Measurements from ENCODE around the gene FOXN3. TPM values are rescaled to one million over a fixed set of nuclear protein-coding genes. Genes with fewer than 3 reads are reported as not detected.

Gene FOXN3
- total and polyA plus RNA-seq, 2 donors (not counting 3 experiments of a cell fraction or from before 2014, with no cell fraction given) = 16.9 to 41.8 TPM

- CTCF ChIA-PET = interaction anchor here (0.6 kb wide), 1 partner anchor 373 kb away, joined by 3 read pairs; no protein-coding TSS in a partner anchor
- intact Hi-C loops (cut with micrococcal nuclease) (no loop called here), dilution Hi-C loops (cut with MboI; ENCODE audit: extremely low pct_ligation_motif_present, low sequenced_read_pairs) (no loop called here)
- Histone ChIP-seq H3K4me1 (ENCODE audit: control insufficient read depth, extremely low read depth, insufficient read depth, low read length) (peaks cover 30% of the 10 kb centered on the region), H3K27ac (ENCODE audit: insufficient read depth, low read depth, low read length) (no peak overlapping the region), H3K36me3 (ENCODE audit: control insufficient read depth in 2 of 2, extremely low read depth in 1 of 2, insufficient read depth in 2 of 2, low read length in 2 of 2) (no peaks in the 10 kb centered on the region), H3K9me1 (replicated peaks; ENCODE audit: control insufficient read depth, extremely low read depth, insufficient read depth, low read length) (no peaks in the 10 kb centered on the region), H4K20me1 (replicated peaks; ENCODE audit: control insufficient read depth, extremely low read depth, insufficient read depth, low read length) (peaks cover 2% of the 10 kb centered on the region), H2AFZ (ENCODE audit: low read depth, low read length) (no peak overlapping the region), H3K4me3 (replicated peaks in 1 of 3; ENCODE audit: insufficient read depth in 1 of 3, low read depth in 1 of 3, low read length in 3 of 3) (no peak overlapping the region), H3K79me2 (ENCODE audit: control insufficient read depth, insufficient read depth, low read length) (no peaks in the 10 kb centered on the region), H3K27me3 (ENCODE audit: control insufficient read depth in 2 of 2, insufficient read depth in 2 of 2, low read length in 2 of 2) (no peaks in the 10 kb centered on the region), H3K9ac (replicated peaks; ENCODE audit: extremely low read depth, insufficient read depth, low read length) (no peak overlapping the region), H3K4me2 (ENCODE audit: insufficient read depth, low read length) (no peak overlapping the region), H3K9me3 (replicated peaks; ENCODE audit: control insufficient read depth, insufficient read depth, low read length) (no peaks in the 10 kb centered on the region)
- TF ChIP-seq JUN (IDR thresholded peaks at IDR 0.05; ENCODE audit: borderline replicate concordance, insufficient read depth, insufficient read length, low read depth) (no peak), POLR2AphosphoS5 (IDR thresholded peaks at IDR 0.05; ENCODE audit: insufficient read depth, low read depth, low read length) (no peak), FOS (IDR thresholded peaks at IDR 0.05; ENCODE audit: borderline replicate concordance, insufficient read depth, low read length) (no peak), POLR2A (IDR thresholded peaks at IDR 0.05; ENCODE audit: low read depth, low read length) (no peak), GATA2 (IDR thresholded peaks at IDR 0.05; ENCODE audit: insufficient read depth, insufficient read length, low read depth, low read length) (no peak), EZH2 (IDR thresholded peaks at IDR 0.05; ENCODE audit: borderline replicate concordance, low read depth, low read length, severe bottlenecking) (no peak), MAX (IDR thresholded peaks at IDR 0.05; ENCODE audit: insufficient read depth, insufficient read length) (no peak), MYC (IDR thresholded peaks at IDR 0.05; ENCODE audit: low read depth, low read length) (no peak), CTCF (IDR thresholded peaks at IDR 0.05; ENCODE audit: extremely low read depth in 1 of 2, insufficient read depth in 1 of 2, low read depth in 1 of 2, low read length in 2 of 2) (no peak)
- FAIRE-seq (no peak), DNase-seq (ENCODE audit: low read depth, low spot score) (no peak)
- POLR2A ChIA-PET = no interaction called here
- no TSS peak for BruUV-seq (replicated peaks)
These were observed 117.4 kb downstream of the FOXN3 start for GRCh38 chr14:89299587-89299986.
